T-helper 1 cell treated with Interleukin-12 subunit alpha and Interleukin-12 subunit beta and Interleukin-4 antibody, amounts not matched to agents 30 ng/mL and 1 ng/mL, for 36 hours (primary cell): ENCODE results near the gene TMEM174. TPM values are rescaled to one million over a fixed set of nuclear protein-coding genes. Genes with fewer than 3 reads are reported as not detected.

Experiments
- intact Hi-C: fragments of 100-400 bp; cut with micrococcal nuclease; formaldehyde crosslinking; loops from one replicate; pipeline ENCODE4 v1.15.1; 2024
- total RNA-seq: library from RNA; stranded (reverse); gene quantifications from 2 replicates; pipeline ENCODE4 v1.2.3, GENCODE V29; 2022

TMEM174 gene
- total RNA-seq, 1 donor from 2014 or later = not detected

- intact Hi-C loops = no loop called here
Observed at GRCh38 chr5:73221726-73222125, 48.7 kb downstream of the TMEM174 start.

- intact Hi-C loops = no loop called here
Observed at GRCh38 chr5:73222173-73222572, 49.2 kb downstream of the TMEM174 start.

Other genes starting within 250 kb of the TMEM174 start
- gene FCHO2, start 217.2 kb upstream of the TMEM174 start, total RNA-seq = 0.66 and 1.4 TPM in 2 replicates
- not detected in 2 replicates for gene TMEM171, start 52.6 kb upstream of the TMEM174 start, total RNA-seq